ENCODE results near the gene HNRNPLL. TPM values are rescaled to one million over a fixed set of nuclear protein-coding genes. Genes with fewer than 3 reads are reported as not detected.
"Not testable (repeated sequence)": the region's sequence is repeated elsewhere in the genome, so short reads cannot be mapped to it uniquely, and the experiment has no call there.

Gene HNRNPLL
- total RNA-seq, result 54.0 TPM
- 24.1 TPM for polyA plus RNA-seq
- long read RNA-seq, donor 1, result 0 reads
- long read RNA-seq, donor 2, partial matches to known transcripts, result 36 of 64 reads
- long read RNA-seq, donor 2, other reads (novel, unspliced or antisense), result 28 of 64 reads
- long read RNA-seq, donor 3, partial matches to known transcripts, result 30 of 45 reads
- long read RNA-seq, donor 3, other reads (novel, unspliced or antisense), result 15 of 45 reads
- long read RNA-seq, donor 4, partial matches to known transcripts, result 64 of 64 reads
- long read RNA-seq, donor 4, other reads (novel, unspliced or antisense), result 0 of 64 reads
- long read RNA-seq, donor 5, partial matches to known transcripts, result 41 of 47 reads
- long read RNA-seq, donor 5, other reads (novel, unspliced or antisense), result 6 of 47 reads
- long read RNA-seq, donor 6, partial matches to known transcripts, result 38 of 51 reads
- long read RNA-seq, donor 6, other reads (novel, unspliced or antisense), result 13 of 51 reads
- long read RNA-seq, donor 7, partial matches to known transcripts, result 17 of 32 reads
- long read RNA-seq, donor 7, other reads (novel, unspliced or antisense), result 14 of 32 reads
- long read RNA-seq, donor 8, result 0 reads
- long read RNA-seq, donor 9, partial matches to known transcripts, result 6 of 22 reads
- long read RNA-seq, donor 9, other reads (novel, unspliced or antisense), result 16 of 22 reads
- long read RNA-seq, donor 10, partial matches to known transcripts, result 0 of 15 reads
- long read RNA-seq, donor 10, other reads (novel, unspliced or antisense), result 15 of 15 reads

GRCh38 chr2:38602732-38603401 lies at the start of gene HNRNPLL:
HNRNPLL (minus strand) TSS chr2:38602928; CDS start chr2:38602626, 302 bp downstream.
- H3K4me1 ChIP-seq (ENCODE audit: control insufficient read depth in 2 of 2, insufficient read depth in 2 of 2, low read length in 2 of 2), result peaks cover 6 to 31% of the 10 kb centered on the region in 2 donors
- H3K4me3 ChIP-seq (ENCODE audit: low read length in 2 of 2), result peak within 1 kb of the TSS; percentile 83 to 99
- H3K9me3 ChIP-seq (ENCODE audit: control insufficient read depth in 2 of 2, insufficient read depth in 1 of 2, low read length in 1 of 2), result no peaks in the 10 kb centered on the region
- peak; percentile 80 to 97 (median 92) for DNase-seq (ENCODE audit: low read depth in 6 of 9, low spot score in 9 of 9)
- no peaks in the 10 kb centered on the region for H3K27me3 ChIP-seq (ENCODE audit: control insufficient read depth in 2 of 2, insufficient read depth in 1 of 2, low read length in 1 of 2)
- under 1% methylated on average over 75 of the region's 75 CpGs for WGBS
- H3K27ac ChIP-seq (ENCODE audit: low read depth in 1 of 2, low read length in 1 of 2), result peak within 1 kb of the TSS; percentile 89 to 91
- no peaks in the 10 kb centered on the region for H3K36me3 ChIP-seq (ENCODE audit: control insufficient read depth in 2 of 2, insufficient read depth in 2 of 2, low read length in 1 of 2)

GRCh38 chr2:38650717-38651116 lies 48.0 kb upstream of the HNRNPLL start:
- H3K27me3 ChIP-seq (ENCODE audit: control insufficient read depth in 2 of 2, insufficient read depth in 1 of 2, low read length in 1 of 2), result no peaks in the 10 kb centered on the region
- WGBS, result 98% methylated on average over 2 of the region's 2 CpGs
- no peaks in the 10 kb centered on the region for H3K36me3 ChIP-seq (ENCODE audit: control insufficient read depth in 2 of 2, insufficient read depth in 2 of 2, low read length in 1 of 2)
- peaks cover 13 to 46% of the 10 kb centered on the region in 2 donors for H3K4me1 ChIP-seq (ENCODE audit: control insufficient read depth in 2 of 2, insufficient read depth in 2 of 2, low read length in 2 of 2)
- no peak overlapping the region for H3K4me3 ChIP-seq (ENCODE audit: low read length in 2 of 2)
- H3K9me3 ChIP-seq (ENCODE audit: control insufficient read depth in 2 of 2, insufficient read depth in 1 of 2, low read length in 1 of 2), result peaks cover 0 to 5% of the 10 kb centered on the region in 2 donors
- no peak overlapping the region for H3K27ac ChIP-seq (ENCODE audit: low read depth in 1 of 2, low read length in 1 of 2)
- no peak for DNase-seq (ENCODE audit: low read depth in 6 of 9, low spot score in 9 of 9)

- DNase-seq (ENCODE audit: low read depth in 6 of 9, low spot score in 9 of 9), result no peak
- H3K9me3 ChIP-seq (ENCODE audit: control insufficient read depth in 2 of 2, insufficient read depth in 1 of 2, low read length in 1 of 2), result peaks cover 0 to 5% of the 10 kb centered on the region in 2 donors
- peaks cover 9 to 39% of the 10 kb centered on the region in 2 donors for H3K4me1 ChIP-seq (ENCODE audit: control insufficient read depth in 2 of 2, insufficient read depth in 2 of 2, low read length in 2 of 2)
- no peaks in the 10 kb centered on the region for H3K27me3 ChIP-seq (ENCODE audit: control insufficient read depth in 2 of 2, insufficient read depth in 1 of 2, low read length in 1 of 2)
- no peak overlapping the region for H3K4me3 ChIP-seq (ENCODE audit: low read length in 2 of 2)
- WGBS, result 97% methylated on average over 6 of the region's 6 CpGs
- no peaks in the 10 kb centered on the region for H3K36me3 ChIP-seq (ENCODE audit: control insufficient read depth in 2 of 2, insufficient read depth in 2 of 2, low read length in 1 of 2)
- no peak overlapping the region for H3K27ac ChIP-seq (ENCODE audit: low read depth in 1 of 2, low read length in 1 of 2)
These were observed 47.3 kb upstream of the HNRNPLL start for GRCh38 chr2:38650012-38650411.

- Histone ChIP-seq H3K4me3 (ENCODE audit: low read length in 2 of 2) (no peak overlapping the region), H3K27me3 (ENCODE audit: control insufficient read depth in 2 of 2, insufficient read depth in 1 of 2, low read length in 1 of 2) (no peaks in the 10 kb centered on the region), H3K27ac (ENCODE audit: low read depth in 1 of 2, low read length in 1 of 2) (no peak overlapping the region), H3K36me3 (ENCODE audit: control insufficient read depth in 2 of 2, insufficient read depth in 2 of 2, low read length in 1 of 2) (no peaks in the 10 kb centered on the region), H3K9me3 (ENCODE audit: control insufficient read depth in 2 of 2, insufficient read depth in 1 of 2, low read length in 1 of 2) (peaks cover 0 to 5% of the 10 kb centered on the region in 2 donors), H3K4me1 (ENCODE audit: control insufficient read depth in 2 of 2, insufficient read depth in 2 of 2, low read length in 2 of 2) (peaks cover 10 to 37% of the 10 kb centered on the region in 2 donors)
- WGBS, result 95% methylated on average over 12 of the region's 12 CpGs
- DNase-seq (ENCODE audit: low read depth in 6 of 9, low spot score in 9 of 9), result no peak
These were observed 46.5 kb upstream of the HNRNPLL start for GRCh38 chr2:38649176-38649728.

- Histone ChIP-seq H3K36me3 (ENCODE audit: control insufficient read depth in 2 of 2, insufficient read depth in 2 of 2, low read length in 1 of 2) (no peaks in the 10 kb centered on the region), H3K4me1 (ENCODE audit: control insufficient read depth in 2 of 2, insufficient read depth in 2 of 2, low read length in 2 of 2) (peaks cover 17 to 37% of the 10 kb centered on the region in 2 donors), H3K27ac (ENCODE audit: low read depth in 1 of 2, low read length in 1 of 2) (no peak overlapping the region), H3K9me3 (ENCODE audit: control insufficient read depth in 2 of 2, insufficient read depth in 1 of 2, low read length in 1 of 2) (peaks cover 0 to 9% of the 10 kb centered on the region in 2 donors), H3K27me3 (ENCODE audit: control insufficient read depth in 2 of 2, insufficient read depth in 1 of 2, low read length in 1 of 2) (no peaks in the 10 kb centered on the region), H3K4me3 (ENCODE audit: low read length in 2 of 2) (no peak overlapping the region)
- DNase-seq (ENCODE audit: low read depth in 6 of 9, low spot score in 9 of 9), result no peak
- WGBS, result 91% methylated on average over 7 of the region's 7 CpGs
These were observed 45.5 kb upstream of the HNRNPLL start for GRCh38 chr2:38648107-38648761.

GRCh38 chr2:38643683-38644511 lies 41.2 kb upstream of the HNRNPLL start:
- not testable (repeated sequence) for H3K27me3 ChIP-seq (ENCODE audit: control insufficient read depth in 2 of 2, insufficient read depth in 1 of 2, low read length in 1 of 2); H3K36me3 ChIP-seq (ENCODE audit: control insufficient read depth in 2 of 2, insufficient read depth in 2 of 2, low read length in 1 of 2)
- H3K9me3 ChIP-seq (ENCODE audit: control insufficient read depth in 2 of 2, insufficient read depth in 1 of 2, low read length in 1 of 2), result peaks cover 0 to 18% of the 10 kb centered on the region in 2 donors
- WGBS, result 74% methylated on average over 16 of the region's 16 CpGs
- H3K4me3 ChIP-seq (ENCODE audit: low read length in 2 of 2), result peak overlapping the region in 1 of 2 donors; percentile 27
- H3K4me1 ChIP-seq (ENCODE audit: control insufficient read depth in 2 of 2, insufficient read depth in 2 of 2, low read length in 2 of 2), result peaks cover 17 to 42% of the 10 kb centered on the region in 2 donors
- peak overlapping the region; percentile 91 to 95 for H3K27ac ChIP-seq (ENCODE audit: low read depth in 1 of 2, low read length in 1 of 2)
- peak in 7 of 9 donors; percentile 51 to 84 (median 62) for DNase-seq (ENCODE audit: low read depth in 6 of 9, low spot score in 9 of 9)

GRCh38 chr2:38643021-38643671 lies 40.4 kb upstream of the HNRNPLL start:
- Histone ChIP-seq H3K36me3 (ENCODE audit: control insufficient read depth in 2 of 2, insufficient read depth in 2 of 2, low read length in 1 of 2) (no peaks in the 10 kb centered on the region), H3K27ac (ENCODE audit: low read depth in 1 of 2, low read length in 1 of 2) (peak overlapping the region; percentile 91 to 95), H3K4me1 (ENCODE audit: control insufficient read depth in 2 of 2, insufficient read depth in 2 of 2, low read length in 2 of 2) (peaks cover 17 to 36% of the 10 kb centered on the region in 2 donors), H3K4me3 (ENCODE audit: low read length in 2 of 2) (no peak overlapping the region), H3K27me3 (ENCODE audit: control insufficient read depth in 2 of 2, insufficient read depth in 1 of 2, low read length in 1 of 2) (no peaks in the 10 kb centered on the region), H3K9me3 (ENCODE audit: control insufficient read depth in 2 of 2, insufficient read depth in 1 of 2, low read length in 1 of 2) (peaks cover 0 to 13% of the 10 kb centered on the region in 2 donors)
- no peak for DNase-seq (ENCODE audit: low read depth in 6 of 9, low spot score in 9 of 9)
- WGBS, result 94% methylated on average over 45 of the region's 45 CpGs

Data from thymus (tissue), 14 donors.